HCT116 (cell line): ENCODE data around the gene BAIAP2.

Source experiments
- CEBPB ChIP-seq: IDR thresholded peaks from 2 replicates; pipeline ENCODE4 v1.6.1; 2012; ENCODE audit warnings: low read depth
- CTCF ChIP-seq, 3 experiments: fragments of 200-600 bp in 1 of 3; sonication (generic) in 1 of 3; IDR thresholded peaks in 2 of 3; conservative IDR thresholded peaks in 1 of 3; 2 replicates each; pipeline ENCODE4 v1.5.1; 2012 to 2017; ENCODE audit warnings: low read depth in 2 of 3, low read length in 2 of 3, antibody characterized with exemption in 1 of 3, borderline replicate concordance in 1 of 3, control low read depth in 1 of 3, mild to moderate bottlenecking in 1 of 3, mixed read lengths in 1 of 3, mixed run types in 1 of 3, moderate library complexity in 1 of 3; ENCODE audit not compliant: insufficient read depth in 1 of 3
- ELF1 ChIP-seq: IDR thresholded peaks from 2 replicates; pipeline ENCODE4 v1.6.1; 2012; ENCODE audit warnings: low read depth, borderline replicate concordance
- EZH2 ChIP-seq: fragments of 200-600 bp; sonication (generic); IDR thresholded peaks from 2 replicates; pipeline ENCODE4 v1.6.1; 2017; ENCODE audit warnings: antibody characterized with exemption, mixed run types
- FOSL1 ChIP-seq: IDR thresholded peaks from 2 replicates; pipeline ENCODE4 v1.6.1; 2012; ENCODE audit warnings: low read depth
- POLR2AphosphoS5 ChIP-seq: IDR thresholded peaks from 2 replicates; pipeline ENCODE4 v1.6.1; 2011; ENCODE audit warnings: mild to moderate bottlenecking, low read depth, low read length, moderate library complexity
- RAD21 ChIP-seq: IDR thresholded peaks from 2 replicates; pipeline ENCODE4 v1.6.1; 2012; ENCODE audit warnings: low read depth, mild to moderate bottlenecking
- TCF7L2 ChIP-seq: IDR thresholded peaks from 2 replicates; pipeline ENCODE4 v1.7.0; 2011; ENCODE audit warnings: borderline replicate concordance, inconsistent platforms; ENCODE audit not compliant: insufficient read depth, insufficient read length; ENCODE audit errors: extremely low read depth
- YY1 ChIP-seq: IDR thresholded peaks from 2 replicates; pipeline ENCODE4 v1.6.1; 2011; ENCODE audit warnings: low read length, low read depth, moderate library complexity, mild to moderate bottlenecking; ENCODE audit not compliant: insufficient replicate concordance; ENCODE audit errors: extremely low read depth
- ZNF274 ChIP-seq: fragments of 200-500 bp; sonication (Bioruptor generic); IDR thresholded peaks from 2 replicates; pipeline ENCODE4 v1.6.1; 2014; ENCODE audit warnings: mild to moderate bottlenecking, low read depth, low read length, inconsistent platforms
- TF ChIP-seq, protein P1 (sequence below): IDR thresholded peaks from 2 replicates; pipeline ENCODE4 v1.6.1; 2012
- TF ChIP-seq, protein P2 (sequence below): IDR thresholded peaks from 2 replicates; pipeline ENCODE4 v1.6.1; 2012
- TF ChIP-seq, protein P3 (sequence below): IDR thresholded peaks from 2 replicates; pipeline ENCODE4 v1.6.1; 2012; ENCODE audit warnings: low read depth

- TF ChIP-seq EZH2 (no peak), CTCF (IDR thresholded peaks at IDR 0.05 in 2 of 3, conservative IDR thresholded peaks at IDR 0.05 in 1 of 3; ENCODE audit: borderline replicate concordance in 1 of 3, insufficient read depth in 1 of 3, low read depth in 2 of 3, low read length in 2 of 3) (0 out of 6 replicates have a peak, but pooled peaks of 1 of the 3 experiments have one; percentile 14), ELF1 (no peak), TCF7L2 (no peak), ZNF274 (no peak), FOSL1 (no peak), YY1 (no peak), RAD21 (no peak), POLR2AphosphoS5 (no peak), CEBPB (no peak)
- TF ChIP-seq, protein P1, sequence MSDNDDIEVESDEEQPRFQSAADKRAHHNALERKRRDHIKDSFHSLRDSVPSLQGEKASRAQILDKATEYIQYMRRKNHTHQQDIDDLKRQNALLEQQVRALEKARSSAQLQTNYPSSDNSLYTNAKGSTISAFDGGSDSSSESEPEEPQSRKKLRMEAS: no peak
- TF ChIP-seq, protein P2, sequence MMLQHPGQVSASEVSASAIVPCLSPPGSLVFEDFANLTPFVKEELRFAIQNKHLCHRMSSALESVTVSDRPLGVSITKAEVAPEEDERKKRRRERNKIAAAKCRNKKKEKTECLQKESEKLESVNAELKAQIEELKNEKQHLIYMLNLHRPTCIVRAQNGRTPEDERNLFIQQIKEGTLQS: no peak
- TF ChIP-seq, protein P3, sequence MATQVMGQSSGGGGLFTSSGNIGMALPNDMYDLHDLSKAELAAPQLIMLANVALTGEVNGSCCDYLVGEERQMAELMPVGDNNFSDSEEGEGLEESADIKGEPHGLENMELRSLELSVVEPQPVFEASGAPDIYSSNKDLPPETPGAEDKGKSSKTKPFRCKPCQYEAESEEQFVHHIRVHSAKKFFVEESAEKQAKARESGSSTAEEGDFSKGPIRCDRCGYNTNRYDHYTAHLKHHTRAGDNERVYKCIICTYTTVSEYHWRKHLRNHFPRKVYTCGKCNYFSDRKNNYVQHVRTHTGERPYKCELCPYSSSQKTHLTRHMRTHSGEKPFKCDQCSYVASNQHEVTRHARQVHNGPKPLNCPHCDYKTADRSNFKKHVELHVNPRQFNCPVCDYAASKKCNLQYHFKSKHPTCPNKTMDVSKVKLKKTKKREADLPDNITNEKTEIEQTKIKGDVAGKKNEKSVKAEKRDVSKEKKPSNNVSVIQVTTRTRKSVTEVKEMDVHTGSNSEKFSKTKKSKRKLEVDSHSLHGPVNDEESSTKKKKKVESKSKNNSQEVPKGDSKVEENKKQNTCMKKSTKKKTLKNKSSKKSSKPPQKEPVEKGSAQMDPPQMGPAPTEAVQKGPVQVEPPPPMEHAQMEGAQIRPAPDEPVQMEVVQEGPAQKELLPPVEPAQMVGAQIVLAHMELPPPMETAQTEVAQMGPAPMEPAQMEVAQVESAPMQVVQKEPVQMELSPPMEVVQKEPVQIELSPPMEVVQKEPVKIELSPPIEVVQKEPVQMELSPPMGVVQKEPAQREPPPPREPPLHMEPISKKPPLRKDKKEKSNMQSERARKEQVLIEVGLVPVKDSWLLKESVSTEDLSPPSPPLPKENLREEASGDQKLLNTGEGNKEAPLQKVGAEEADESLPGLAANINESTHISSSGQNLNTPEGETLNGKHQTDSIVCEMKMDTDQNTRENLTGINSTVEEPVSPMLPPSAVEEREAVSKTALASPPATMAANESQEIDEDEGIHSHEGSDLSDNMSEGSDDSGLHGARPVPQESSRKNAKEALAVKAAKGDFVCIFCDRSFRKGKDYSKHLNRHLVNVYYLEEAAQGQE: no peak
Observed at GRCh38 chr17:80996422-80997305, 38.3 kb upstream of the BAIAP2 start.
